HG03571 (cell line): ENCODE data around the gene CARTPT.

Experiments used
- ATAC-seq: cut with Tn5 transposase; IDR thresholded peaks from one replicate; pipeline ENCODE4 v1.9.1; 2021; ENCODE audit not compliant: unreplicated experiment

The CARTPT gene

DNA sequence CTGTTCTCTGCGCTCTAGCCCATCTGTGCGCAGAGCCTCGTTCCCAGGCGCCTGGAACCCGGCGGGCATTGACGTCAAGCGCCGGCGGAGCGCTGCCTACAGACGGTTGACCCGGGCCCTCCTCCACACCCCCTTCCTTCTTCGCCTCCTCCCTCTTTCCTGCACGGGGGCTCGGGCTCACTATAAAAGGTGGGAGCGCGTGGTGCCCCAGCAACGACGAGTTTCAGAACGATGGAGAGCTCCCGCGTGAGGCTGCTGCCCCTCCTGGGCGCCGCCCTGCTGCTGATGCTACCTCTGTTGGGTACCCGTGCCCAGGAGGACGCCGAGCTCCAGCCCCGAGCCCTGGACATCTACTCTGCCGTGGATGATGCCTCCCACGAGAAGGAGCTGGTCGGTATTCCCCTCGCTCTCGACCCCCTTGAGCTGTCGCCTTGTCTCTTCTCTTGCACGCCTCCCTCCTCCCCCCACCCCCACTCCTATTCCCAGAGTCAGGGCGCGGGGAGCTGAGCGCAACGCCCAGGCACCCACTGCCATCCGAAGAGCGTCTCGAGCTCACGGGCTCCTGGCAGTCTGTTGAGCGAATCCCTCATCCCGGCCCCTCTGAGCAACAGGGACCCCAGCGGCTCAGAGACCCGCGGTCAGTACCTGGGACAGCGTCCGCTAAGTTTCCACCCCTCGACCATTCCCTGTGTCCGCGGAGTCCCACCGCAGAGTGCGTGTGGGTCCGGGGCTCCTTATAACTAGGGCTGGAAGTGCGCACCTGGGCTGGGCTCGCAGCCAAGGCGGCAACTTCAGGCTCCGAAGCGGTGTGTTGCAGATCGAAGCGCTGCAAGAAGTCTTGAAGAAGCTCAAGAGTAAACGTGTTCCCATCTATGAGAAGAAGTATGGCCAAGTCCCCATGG lies at the start of gene CARTPT:
Gene CARTPT (plus strand): TSS at position 213 of the 902 bp plus-strand sequence. CDS start 19 bp downstream, at position 232.
- no peak for ATAC-seq

DNA sequence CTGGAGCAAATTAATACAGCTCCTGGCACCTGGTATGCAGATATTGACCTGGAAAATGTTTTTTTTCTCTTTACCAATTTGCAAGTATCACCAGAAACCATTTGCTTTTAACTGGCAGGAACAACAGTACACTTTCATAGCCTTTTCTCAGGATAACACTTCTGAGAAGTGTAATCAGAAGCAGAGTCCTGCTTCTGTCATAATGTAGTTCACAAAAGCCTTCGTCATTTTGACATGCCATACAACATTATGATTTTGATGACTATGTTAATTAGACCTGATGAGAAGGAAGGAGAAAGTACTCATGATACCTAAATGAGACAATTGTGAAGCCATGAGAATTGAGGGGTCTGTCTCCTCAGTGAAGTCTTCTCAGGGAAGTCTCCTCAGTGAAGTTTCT lies 41.1 kb upstream of the CARTPT start:
- ATAC-seq = no peak

DNA sequence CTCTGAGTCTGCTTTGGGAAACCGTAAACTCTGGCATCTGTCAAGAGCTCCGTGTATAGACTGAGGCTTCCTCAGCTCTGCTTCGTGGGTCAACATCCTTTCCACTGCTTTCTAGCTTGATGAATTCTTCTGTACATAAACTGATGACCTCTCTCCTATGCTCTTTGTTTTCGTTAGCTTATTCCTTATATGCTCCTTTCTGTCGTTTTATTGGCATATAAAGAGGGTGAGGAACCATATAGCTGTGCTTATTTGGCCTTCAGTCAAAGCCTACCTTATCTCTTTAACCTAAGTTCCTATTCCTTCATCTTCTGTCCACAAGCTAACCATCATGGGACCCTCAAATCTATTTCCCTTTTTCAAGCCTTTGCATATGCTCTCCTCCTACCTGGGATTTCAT lies 39.4 kb upstream of the CARTPT start:
- ATAC-seq = no peak

DNA sequence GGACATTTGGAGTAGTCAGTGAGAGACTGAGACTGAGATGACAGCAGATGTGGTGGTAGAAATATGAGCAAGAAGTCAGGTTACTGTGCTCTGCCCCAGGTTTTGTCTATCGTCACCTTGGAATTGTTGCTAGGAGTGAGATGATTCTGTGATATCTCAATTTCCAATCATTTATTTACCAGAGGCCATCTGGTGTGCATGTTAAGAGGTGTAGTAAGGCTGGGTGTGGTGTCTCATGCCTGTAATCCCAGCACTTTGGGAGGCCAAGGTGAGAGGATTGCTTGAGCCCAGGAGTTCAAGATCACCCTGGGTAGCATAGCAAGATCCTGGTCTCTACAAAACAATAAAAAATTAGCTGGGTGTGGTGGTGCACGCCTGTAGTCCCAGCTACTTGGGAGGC lies 38.6 kb upstream of the CARTPT start:
- ATAC-seq = no peak

DNA sequence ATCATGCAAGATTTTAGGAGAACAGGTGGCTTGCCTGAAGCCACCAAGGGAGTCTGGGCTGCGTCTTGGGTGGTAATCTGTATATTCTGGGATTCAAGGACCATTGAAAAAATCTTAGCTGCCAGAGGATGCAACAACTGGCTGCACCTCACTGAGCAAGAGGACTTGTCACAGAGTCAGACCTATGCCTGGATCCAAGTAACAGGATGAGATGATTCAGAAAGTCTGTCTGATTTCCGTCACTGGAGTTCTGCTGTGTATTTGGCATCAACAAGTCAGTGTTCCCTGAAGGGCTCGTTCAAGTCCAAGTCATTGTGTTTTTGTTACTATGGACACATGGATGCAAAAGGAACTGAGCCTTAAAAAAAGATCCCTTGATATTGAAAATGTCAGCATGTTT lies 37.8 kb upstream of the CARTPT start:
- no peak for ATAC-seq

DNA sequence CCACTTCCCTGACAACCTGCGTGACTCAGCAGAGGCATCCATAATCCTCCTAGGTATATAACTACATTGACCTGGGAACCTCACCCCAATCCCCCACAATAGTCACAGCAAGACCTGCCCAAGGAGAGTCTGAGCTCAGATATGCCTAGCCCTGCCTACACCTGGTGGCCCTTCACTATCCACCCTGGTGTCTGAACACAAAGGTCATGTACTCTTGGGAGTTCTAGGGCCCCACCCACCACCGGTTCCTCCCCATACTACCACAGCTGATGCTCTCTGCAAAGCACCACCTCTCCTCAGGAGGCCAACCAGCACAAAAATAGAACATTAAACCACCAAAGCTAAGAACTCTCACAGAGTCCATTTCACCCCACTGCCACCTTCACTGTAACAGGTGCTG lies 34.8 kb upstream of the CARTPT start:
- ATAC-seq = no peak

DNA sequence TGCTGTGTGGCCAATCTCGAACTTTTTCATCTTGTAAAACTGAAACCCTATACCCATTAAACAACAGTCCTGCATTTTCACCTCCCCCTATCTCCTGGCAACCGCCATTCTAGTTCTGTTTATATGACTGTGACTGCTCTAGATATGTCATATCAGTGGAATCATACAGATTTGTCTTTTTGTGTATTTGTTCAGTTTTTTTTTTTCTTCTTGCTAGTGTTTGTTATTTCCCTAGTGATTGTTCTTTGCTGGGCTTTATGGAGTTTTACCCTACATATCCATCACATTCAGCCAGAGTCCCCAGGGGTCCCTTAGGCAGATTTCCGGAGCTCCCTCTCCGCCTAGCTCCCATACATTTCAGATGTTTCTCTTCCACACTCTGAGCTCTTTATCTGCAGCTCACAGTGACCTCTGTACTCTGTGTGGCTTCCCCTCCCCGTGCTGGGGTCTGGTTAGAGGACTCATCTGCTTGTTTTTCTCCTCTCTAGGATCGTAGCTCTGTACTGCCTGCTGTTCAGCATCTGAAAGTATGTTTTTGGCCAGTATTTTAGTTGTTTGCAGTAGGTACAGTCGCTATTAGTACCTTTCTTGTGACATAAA lies 25.1 kb upstream of the CARTPT start:
- no peak for ATAC-seq

DNA sequence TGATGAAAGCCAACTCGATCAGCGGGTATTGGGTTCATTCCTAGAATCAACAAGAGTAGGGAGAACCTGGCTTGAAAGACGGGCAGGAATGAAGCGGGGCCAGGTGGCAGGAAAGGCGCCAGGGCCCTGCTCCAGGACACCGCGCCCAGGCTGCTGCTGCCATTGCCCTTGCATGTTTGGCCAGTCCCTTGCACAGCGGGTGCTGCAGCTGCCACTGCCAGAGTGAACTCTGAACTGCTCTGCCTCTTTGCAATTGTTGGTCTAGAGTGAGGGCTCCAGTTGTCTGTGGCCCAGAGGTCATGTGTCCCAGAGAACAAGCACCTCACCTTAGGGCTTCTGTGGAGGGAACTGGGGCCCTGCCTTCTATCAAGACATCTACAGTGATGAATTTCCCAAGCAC lies 24.0 kb upstream of the CARTPT start:
- no peak for ATAC-seq

DNA sequence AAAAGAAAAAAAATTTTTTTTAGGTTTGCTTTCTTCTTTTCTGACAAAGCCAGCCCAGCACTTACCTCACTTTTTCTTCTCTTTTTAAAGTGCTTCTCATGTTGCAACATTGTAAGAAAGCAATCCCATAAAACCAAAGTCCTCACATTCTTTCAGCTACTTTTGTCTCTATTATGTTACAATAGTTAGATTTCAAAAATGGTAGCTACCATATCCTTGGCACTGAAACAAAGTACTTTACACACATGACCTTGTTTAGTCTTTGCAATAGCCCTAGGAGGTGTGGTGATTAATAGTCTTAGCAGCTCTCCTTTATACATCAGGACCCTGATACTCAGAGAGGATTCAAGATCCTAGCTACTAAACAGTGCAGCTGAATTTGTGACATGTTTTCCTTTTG lies 23.5 kb upstream of the CARTPT start:
- ATAC-seq = no peak

DNA sequence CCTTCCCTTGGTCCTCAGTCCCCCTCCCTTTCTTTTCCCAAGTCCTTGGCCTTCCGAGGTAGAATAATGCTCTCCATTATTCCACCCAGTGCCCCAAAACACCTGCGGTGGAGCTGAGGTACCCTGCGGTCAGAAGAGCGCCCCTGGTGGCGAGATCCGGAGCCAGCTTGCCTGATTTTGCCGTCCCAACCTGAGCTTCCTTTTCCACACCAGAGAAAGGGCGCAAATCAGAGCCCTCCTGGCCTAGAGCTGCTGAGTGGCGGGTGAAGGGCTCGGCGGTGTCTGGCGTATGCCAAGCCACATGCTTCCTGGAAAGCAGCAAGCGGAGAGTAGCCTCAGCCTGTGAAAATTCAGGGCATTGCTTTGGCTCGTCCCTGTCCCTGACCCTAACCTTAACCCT lies 21.1 kb upstream of the CARTPT start:
- ATAC-seq = no peak

DNA sequence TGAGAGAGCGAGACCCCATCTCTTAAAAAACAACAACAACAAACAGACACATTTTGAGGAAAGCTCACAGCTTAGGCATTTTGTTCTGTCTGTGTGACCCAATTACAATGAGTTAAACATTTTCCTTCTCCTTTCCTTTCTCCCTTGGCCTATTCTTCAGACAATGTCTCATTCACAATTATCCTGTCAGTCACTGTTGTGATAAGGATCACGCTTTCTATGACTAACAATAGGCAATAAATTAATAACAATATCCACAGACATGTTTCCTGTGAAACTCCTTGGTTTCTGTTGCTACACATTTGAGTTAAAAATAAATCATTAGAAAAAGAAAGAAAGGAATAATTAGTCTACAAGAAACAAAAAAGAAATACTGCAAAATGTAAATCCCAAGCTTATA lies 19.8 kb upstream of the CARTPT start:
- ATAC-seq = no peak

DNA sequence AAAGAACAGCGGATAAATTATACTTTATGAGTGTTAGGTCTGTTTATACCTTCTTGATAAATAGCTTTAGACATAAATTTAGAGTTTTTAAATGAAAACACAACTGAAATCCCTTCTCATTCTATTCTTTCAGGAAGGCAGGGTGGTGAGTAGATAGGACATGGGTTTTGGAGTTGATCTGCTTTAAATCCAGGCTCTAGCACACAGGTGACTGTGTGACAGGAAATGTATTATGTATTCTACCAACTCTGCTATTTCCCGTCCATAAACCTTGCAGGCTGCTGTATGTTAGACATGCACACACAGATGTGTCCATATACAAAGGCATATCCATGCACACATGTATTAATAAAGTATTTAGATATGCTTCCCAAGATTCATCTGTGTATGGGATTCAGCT lies 19.3 kb upstream of the CARTPT start:
- no peak for ATAC-seq

DNA sequence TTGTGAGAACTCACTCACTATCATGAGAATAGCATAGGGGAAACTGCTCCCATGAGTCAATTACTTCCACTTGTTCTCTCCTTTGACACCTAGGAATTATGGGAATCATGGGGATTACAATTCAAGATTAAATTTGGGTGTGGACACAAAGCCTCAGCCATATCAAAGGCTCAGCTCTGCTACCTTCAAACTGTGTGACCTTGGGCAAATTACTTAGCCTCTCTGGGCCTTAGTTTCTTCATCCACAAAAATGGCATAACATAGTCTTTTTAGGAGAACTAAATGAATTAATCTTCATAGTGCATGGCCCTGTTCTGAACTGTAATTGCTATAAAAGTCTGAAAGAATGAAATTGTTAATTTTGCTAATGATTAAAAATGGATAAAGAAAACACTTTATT lies 18.3 kb upstream of the CARTPT start:
- no peak for ATAC-seq

DNA sequence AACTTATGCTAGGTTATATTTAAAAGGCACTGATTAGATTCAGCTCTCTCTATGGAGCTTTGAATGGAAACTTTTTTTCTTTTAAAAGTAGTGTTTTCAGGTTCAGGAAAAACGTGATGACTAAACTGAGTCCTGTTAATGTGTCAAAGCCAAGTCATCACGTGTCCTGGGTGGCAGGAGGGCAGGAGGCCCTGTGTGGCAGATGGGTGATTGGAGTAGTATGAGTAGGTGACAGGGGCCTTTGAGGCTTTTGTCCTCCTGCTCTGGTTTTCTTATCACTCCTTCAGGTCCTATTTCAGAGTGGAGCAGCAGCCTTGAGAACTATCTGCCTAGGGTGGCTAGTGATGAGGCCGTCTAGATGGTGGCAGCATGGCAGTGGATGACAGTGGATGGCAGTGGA lies 17.7 kb upstream of the CARTPT start:
- no peak for ATAC-seq

DNA sequence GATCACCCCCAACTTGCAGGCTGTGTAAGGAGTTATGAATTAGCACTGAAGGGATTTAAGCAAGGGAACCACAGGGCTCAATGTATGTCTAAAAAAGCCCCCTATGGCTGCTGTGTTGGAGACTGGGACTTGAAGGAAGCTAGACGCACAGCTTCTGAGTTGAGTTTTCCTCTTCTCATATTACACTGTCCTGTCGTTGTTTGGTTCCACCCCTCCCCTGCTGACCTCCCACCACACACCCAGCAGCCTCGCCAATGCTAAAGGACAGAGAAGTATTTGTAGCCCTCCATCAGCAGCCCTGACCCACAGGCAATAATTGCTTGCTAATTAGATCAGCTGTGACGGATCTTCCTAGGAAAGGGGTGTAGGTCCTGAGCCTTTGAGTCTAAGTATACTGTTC lies 15.1 kb upstream of the CARTPT start:
- ATAC-seq = no peak

DNA sequence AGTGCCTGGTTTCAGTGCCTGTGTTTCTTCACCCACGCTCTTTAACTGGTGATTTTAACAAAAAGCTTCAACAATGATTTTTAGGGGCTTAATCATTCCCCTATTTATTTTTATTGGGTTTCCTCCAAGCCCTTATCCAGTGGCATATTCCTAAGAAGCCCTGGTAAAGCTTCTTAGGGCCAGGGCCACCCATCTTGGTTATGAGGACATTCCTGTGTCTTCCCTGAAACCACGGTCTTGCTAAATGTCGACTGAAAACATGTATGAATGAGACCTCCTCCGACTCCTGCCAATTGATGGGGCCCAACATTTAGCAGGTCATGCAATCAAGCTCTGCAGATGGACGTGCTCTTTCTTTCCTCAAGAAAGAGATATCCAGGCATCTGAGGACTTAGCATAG lies 13.7 kb upstream of the CARTPT start:
- ATAC-seq = no peak

DNA sequence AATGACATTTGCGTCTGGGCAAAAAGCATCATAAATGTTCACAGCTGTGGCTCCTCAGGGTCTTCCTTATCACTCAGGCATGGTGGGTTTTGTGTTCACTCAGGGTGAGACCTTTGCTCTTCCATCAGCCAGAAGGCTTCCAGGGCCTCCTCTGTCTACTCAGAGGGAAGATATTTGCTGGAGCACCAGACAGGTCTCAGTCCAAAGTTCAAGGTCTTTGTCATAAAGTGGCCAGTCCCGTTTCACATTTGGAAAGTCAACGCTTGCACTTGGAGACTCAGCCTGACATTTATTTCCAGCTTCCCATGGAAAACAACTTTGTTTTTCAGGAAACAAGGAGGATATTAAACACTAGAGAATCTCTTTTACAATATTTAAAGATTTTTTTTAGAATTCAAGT lies 12.2 kb upstream of the CARTPT start:
- no peak for ATAC-seq

DNA sequence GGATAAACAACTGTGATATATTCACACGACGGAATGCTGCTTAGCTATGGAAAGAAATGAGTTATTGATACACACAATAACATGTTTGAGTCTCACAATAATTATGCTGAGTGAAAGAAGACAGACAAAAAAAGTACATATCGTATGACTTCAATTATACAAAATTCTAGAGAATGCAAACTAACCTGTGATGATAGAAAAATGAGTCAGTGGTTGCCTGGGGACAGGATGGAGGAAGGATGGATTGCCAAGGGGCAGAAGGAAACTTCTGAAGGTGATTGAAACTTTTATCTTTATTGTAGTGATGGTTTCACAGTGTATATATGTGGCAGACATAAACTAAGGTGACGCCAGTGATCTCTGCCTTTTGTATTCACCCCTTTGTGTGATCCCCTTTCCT lies 7.5 kb upstream of the CARTPT start:
- ATAC-seq = no peak

DNA sequence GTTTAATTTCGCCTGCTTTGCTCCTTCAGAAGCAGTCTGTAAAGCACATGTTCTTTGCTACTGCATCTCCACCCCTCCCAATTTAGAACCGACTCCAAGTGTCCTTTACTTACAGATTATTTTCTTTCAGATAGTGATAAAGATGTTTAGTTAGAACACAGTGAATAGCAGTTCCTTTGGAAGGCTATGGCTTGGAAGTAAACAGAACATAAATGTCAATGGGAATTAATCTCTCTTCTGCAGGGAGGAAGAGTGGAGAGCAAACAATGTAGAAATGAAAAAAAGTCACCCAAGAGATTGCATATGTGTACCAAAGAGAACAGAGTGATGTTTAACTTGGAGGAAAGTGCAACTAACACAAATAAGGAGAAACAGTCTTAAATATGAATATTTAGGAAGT lies 4.2 kb upstream of the CARTPT start:
- no peak for ATAC-seq

DNA sequence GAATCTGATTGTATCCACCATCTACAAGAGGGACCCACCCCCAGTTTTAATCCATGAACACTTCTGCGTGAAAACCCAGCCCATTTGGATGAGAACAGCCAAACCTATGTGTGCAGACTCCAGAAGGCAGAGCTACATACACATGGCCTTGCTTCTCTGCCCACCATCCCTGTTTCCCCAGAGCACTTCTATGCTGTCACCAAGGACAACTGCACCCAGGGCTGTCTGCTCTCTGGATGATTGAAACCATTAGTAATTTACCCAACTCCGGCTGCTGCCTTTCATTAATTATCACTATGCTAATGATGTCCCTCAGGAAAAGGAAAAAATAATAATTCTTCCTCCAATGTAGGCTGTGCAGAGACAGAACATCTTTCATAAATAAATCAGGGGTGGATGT lies 8.9 kb downstream of the CARTPT start:
- no peak for ATAC-seq

DNA sequence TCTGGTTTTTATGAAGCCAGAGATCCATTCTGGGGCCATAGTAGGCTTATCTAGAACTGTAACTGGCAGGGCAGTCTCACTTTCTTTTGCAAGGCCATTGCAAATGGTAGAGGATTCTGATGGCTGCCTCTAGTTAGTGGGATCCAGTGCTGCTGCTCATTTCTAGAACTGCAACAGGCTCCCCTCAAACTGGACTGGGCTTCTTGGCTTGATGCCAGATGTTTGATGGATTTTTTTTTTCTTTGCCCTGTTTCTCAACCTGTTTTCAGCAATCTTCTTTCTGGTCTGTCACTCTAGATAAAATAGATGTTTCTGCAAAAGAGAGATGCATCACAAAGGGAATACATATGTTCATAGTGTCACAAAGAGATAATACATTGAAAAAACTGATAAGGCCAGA lies 11.9 kb downstream of the CARTPT start:
- no peak for ATAC-seq

DNA sequence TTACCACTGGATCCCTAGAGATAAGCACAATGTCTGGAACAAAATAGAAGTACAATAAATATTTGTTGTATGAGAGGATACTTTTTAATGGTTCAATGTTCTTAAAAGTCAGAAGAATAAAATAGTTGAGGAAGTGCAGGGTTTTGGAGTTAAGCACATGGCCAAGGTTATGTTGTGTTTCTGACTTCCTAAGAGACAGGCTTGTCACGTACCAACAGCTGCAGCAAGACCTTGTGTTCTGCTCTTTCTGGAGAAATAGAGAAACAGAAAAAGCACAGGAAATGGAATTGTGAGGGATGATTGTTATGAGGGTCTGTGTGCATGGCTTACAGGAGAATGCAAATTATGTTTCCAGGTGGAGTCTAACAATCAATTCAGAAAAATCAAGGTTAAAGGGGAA lies 12.9 kb downstream of the CARTPT start:
- ATAC-seq = no peak

DNA sequence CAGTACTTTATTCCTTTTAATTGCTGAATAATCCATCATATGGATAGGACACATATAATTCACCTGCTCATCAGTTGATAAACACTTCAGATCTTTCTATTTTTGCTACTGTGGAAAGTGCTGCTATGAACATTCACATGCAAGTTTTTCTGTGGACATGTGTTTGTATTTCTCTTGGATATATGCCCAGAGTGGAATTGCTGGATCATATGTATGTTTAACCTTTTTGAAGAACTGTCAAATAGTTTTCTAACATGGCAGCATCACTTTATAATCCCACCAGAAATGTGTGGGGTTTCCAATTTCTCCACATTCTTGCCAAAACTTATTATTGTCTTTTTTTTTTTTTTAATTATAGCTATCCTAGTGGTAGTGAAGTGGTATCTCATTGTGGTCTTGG lies 15.1 kb downstream of the CARTPT start:
- ATAC-seq = no peak
